Esophagus squamous epithelium (tissue), 5 donors: ENCODE data around the gene PAX8. TPM values are rescaled to one million over a fixed set of nuclear protein-coding genes. Genes with fewer than 3 reads are reported as not detected.

ENCODE experiments used
- DNase-seq: peaks from one replicate; lab custom pipeline; 2025; lab: John Stamatoyannopoulos, UW
- H3K27ac ChIP-seq, 4 donors: fragments of 200-600 bp; sonication (generic); one replicate each; pipeline ENCODE4 v1.5.1; 2016 to 2019; ENCODE audit warnings: mild to moderate bottlenecking in 1 of 4
- H3K27me3 ChIP-seq, 4 donors: fragments of 200-600 bp; sonication (generic); 1 replicate in 3 of 4; 2 replicates in 1 of 4; pipeline versions ENCODE4 v1.5.1 to v1.6.0; 2017 to 2021; ENCODE audit warnings: antibody characterized with exemption in 1 of 4
- H3K36me3 ChIP-seq, 3 donors: fragments of 200-600 bp; sonication (generic); one replicate each; pipeline ENCODE4 v1.5.1; 2016 to 2019
- H3K4me1 ChIP-seq, 3 donors: fragments of 200-600 bp; sonication (generic); one replicate each; pipeline ENCODE4 v1.5.1; 2017 to 2019
- H3K4me3 ChIP-seq, 4 donors: fragments of 200-600 bp; sonication (generic); 1 replicate in 3 of 4; 2 replicates in 1 of 4; pipeline ENCODE4 v1.5.1; 2016 to 2019; ENCODE audit warnings: mild to moderate bottlenecking in 2 of 4, moderate library complexity in 1 of 4
- H3K9me3 ChIP-seq, 3 donors: fragments of 200-600 bp; sonication (generic); one replicate each; pipeline ENCODE4 v1.5.1; 2016 to 2019
- CTCF ChIP-seq, 6 experiments: fragments of 450-650 bp in 4 of 6; fragments of 200-600 bp in 2 of 6; sonication (generic) in 2 of 6; IDR thresholded peaks; one replicate each; pipeline ENCODE4 v1.5.1; 2016 to 2019; ENCODE audit warnings: antibody characterized with exemption in 6 of 6, mild to moderate bottlenecking in 4 of 6, moderate library complexity in 4 of 6
- POLR2A ChIP-seq, 4 donors: fragments of 450-650 bp; IDR thresholded peaks; one replicate each; pipeline ENCODE4 v1.6.1; 2017; ENCODE audit warnings: antibody characterized with exemption in 4 of 4, mild to moderate bottlenecking in 4 of 4, moderate library complexity in 3 of 4
- WGBS, 2 donors: methylation state at CpG; one replicate each; pipeline ENCODE4 v1.1.5; 2018; 5-methylcytosine and 5-hydroxymethylcytosine counted together
- intact Hi-C: fragments of 100-400 bp; cut with DNase I; formaldehyde crosslinking; loops from one replicate; pipeline ENCODE4 v1.15.0; 2022
- total RNA-seq, 4 donors: library from RNA; depleted of rRNA; stranded (reverse); fragments of >200 nt; gene quantifications; one replicate each; pipeline ENCODE4 v1.1.0, GENCODE V29; 2016
- donor health status: DM: yes; HTN: yes; CAD: no.

Gene PAX8
- total RNA-seq, 4 donors from 2014 or later: 0.32 to 7.6 (median 2.7) TPM

- Histone ChIP-seq H3K27ac (peak overlapping the region; percentile 74 to 88 (median 78)), H3K4me3 (peak overlapping the region in 3 of 4 donors; percentile 4 to 43 (median 12)), H3K27me3 (no peaks in the 10 kb centered on the region), H3K9me3 (no peaks in the 10 kb centered on the region), H3K36me3 (no peaks in the 10 kb centered on the region), H3K4me1 (peaks cover 30 to 66% (median 39%) of the 10 kb centered on the region in 3 donors)
- no peak for TF ChIP-seq CTCF (IDR thresholded peaks at IDR 0.05)
- intact Hi-C loops: no loop called here
- WGBS, 2 donors: 45 to 51% methylated on average over 7 to 11 of the region's 13 CpGs
- no peak for DNase-seq
These were observed 67.3 kb downstream of the PAX8 start for GRCh38 chr2:113211226-113212105.

GRCh38 chr2:113209646-113210171, 69.0 kb downstream of the PAX8 start:
- H3K4me3 ChIP-seq: no peak overlapping the region
- no peaks in the 10 kb centered on the region for H3K9me3 ChIP-seq
- TF ChIP-seq POLR2A (IDR thresholded peaks at IDR 0.05): no peak
- no peak for TF ChIP-seq CTCF (IDR thresholded peaks at IDR 0.05)
- WGBS, 2 donors: 54 to 57% methylated on average over 11 of the region's 15 CpGs
- peaks cover 30 to 70% (median 39%) of the 10 kb centered on the region in 3 donors for H3K4me1 ChIP-seq
- no peaks in the 10 kb centered on the region for H3K36me3 ChIP-seq
- H3K27ac ChIP-seq: peak overlapping the region; percentile 30 to 88 (median 77)
- no peak for DNase-seq
- H3K27me3 ChIP-seq: no peaks in the 10 kb centered on the region
- intact Hi-C loops: no loop called here

DNA sequence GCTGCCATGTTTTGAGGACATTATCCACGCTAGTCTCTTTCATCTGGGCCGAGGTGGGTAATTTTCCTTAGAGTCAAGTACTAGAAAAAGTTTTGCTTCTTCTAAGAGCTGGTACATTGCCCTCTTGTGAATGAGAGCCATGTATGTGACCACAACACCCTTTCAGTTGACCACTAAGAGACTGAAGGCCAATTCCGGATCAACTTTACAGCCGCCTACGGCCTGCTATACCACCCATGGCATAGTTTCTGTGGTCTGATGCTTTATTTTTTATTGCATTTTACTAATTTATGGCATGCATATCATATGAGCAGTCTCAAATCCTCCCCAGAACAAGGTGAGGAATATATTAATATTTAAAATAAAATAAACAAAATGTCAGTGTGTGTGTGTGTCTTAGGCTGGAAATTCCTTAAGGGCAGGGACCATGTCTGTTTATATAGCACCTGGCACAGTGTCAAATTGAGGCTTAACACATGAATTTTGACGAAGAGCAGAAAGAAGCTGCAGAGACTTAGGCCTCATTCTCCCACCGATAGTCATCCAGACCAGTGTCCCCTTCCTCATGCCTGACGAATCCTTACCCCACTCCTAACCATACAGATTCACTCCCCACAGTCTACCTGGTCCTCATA, 69.6 kb downstream of the PAX8 start:
- no peaks in the 10 kb centered on the region for H3K27me3 ChIP-seq
- H3K9me3 ChIP-seq: no peaks in the 10 kb centered on the region
- H3K36me3 ChIP-seq: no peaks in the 10 kb centered on the region
- H3K4me3 ChIP-seq: no peak overlapping the region
- peaks cover 30 to 73% (median 39%) of the 10 kb centered on the region in 3 donors for H3K4me1 ChIP-seq
- WGBS, 2 donors: 59 to 70% methylated on average over 8 of the region's 8 CpGs
- DNase-seq: no peak
- TF ChIP-seq CTCF (IDR thresholded peaks at IDR 0.05) (no peak), POLR2A (IDR thresholded peaks at IDR 0.05) (no peak)
- intact Hi-C loops: no loop called here
- H3K27ac ChIP-seq: peak overlapping the region; percentile 30 to 88 (median 77)

DNA sequence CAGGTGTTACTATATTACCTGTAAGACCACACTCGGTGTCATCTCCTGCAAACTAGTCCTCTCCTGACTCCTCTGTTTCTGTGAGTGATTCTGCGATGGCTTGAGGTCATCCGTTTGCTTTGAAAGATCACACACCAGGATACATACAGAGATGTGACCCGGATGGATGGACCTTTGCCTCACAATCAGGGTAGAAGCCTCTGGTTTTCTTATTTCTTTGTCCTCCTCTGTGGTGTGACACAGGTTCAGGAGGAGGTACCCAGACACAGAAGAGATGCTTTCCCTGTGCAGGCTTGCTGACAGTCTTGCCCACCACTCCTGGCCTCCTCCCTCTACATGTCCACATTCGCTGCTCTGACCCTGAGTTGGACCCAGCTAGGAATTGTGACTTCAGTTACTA, 70.3 kb downstream of the PAX8 start:
- WGBS, 2 donors: 91 to 93% methylated on average over 2 to 5 of the region's 5 CpGs
- intact Hi-C loops: no loop called here
- no peaks in the 10 kb centered on the region for H3K36me3 ChIP-seq

More for the DNA sequence above, 70.3 kb downstream of the PAX8 start:
- TF ChIP-seq CTCF (IDR thresholded peaks at IDR 0.05) (no peak), POLR2A (IDR thresholded peaks at IDR 0.05) (no peak)
- Histone ChIP-seq H3K27me3 (no peaks in the 10 kb centered on the region), H3K9me3 (no peaks in the 10 kb centered on the region), H3K4me1 (peaks cover 26 to 67% (median 35%) of the 10 kb centered on the region in 3 donors), H3K27ac (peak overlapping the region in 2 of 4 donors; percentile 80 to 88), H3K4me3 (no peak overlapping the region)
- DNase-seq: no peak
